Liver (tissue), 9 donors: ENCODE results near the gene KAZN. TPM values are rescaled to one million over a fixed set of nuclear protein-coding genes. Genes with fewer than 3 reads are reported as not detected.

ENCODE experiments used
- DNase-seq: peaks from one replicate; pipeline ENCODE4 v3.0.0-alpha.2; 2017; ENCODE audit warnings: low spot score
- H3K27ac ChIP-seq, 2 donors: one replicate each; pipeline ENCODE4 v1.7.0; 2013; ENCODE audit warnings: inconsistent platforms in 2 of 2, low read length in 2 of 2, control low read depth in 1 of 2, low read depth in 1 of 2, mild to moderate bottlenecking in 1 of 2
- H3K27me3 ChIP-seq, 4 donors: one replicate each; pipeline versions ENCODE4 v1.6.1 to v1.7.0; 2013; ENCODE audit warnings: low read length in 3 of 4, inconsistent platforms in 1 of 4, mild to moderate bottlenecking in 1 of 4, moderate library complexity in 1 of 4; ENCODE audit not compliant: control insufficient read depth in 4 of 4, insufficient read depth in 4 of 4
- H3K36me3 ChIP-seq, 4 donors: one replicate each; pipeline versions ENCODE4 v1.6.1 to v1.7.0; 2013; ENCODE audit warnings: low read length in 3 of 4, mild to moderate bottlenecking in 3 of 4, low read depth in 1 of 4, moderate library complexity in 1 of 4; ENCODE audit not compliant: control insufficient read depth in 4 of 4, insufficient read depth in 3 of 4
- H3K4me1 ChIP-seq, 4 donors: one replicate each; pipeline versions ENCODE4 v1.6.1 to v1.7.0; 2013; ENCODE audit warnings: low read length in 3 of 4, mild to moderate bottlenecking in 3 of 4, moderate library complexity in 1 of 4; ENCODE audit not compliant: control insufficient read depth in 4 of 4, insufficient read depth in 4 of 4
- H3K4me3 ChIP-seq, 3 donors: one replicate each; pipeline versions ENCODE4 v1.6.1 to v1.7.0; 2013; ENCODE audit warnings: low read length in 3 of 3, control low read depth in 1 of 3, low read depth in 1 of 3, mild to moderate bottlenecking in 1 of 3
- H3K9ac ChIP-seq, 2 donors: one replicate each; pipeline ENCODE4 v1.7.0; 2013; ENCODE audit warnings: low read length in 2 of 2, mild to moderate bottlenecking in 2 of 2, moderate library complexity in 2 of 2, control low read depth in 1 of 2, low read depth in 1 of 2
- H3K9me3 ChIP-seq, 4 donors: one replicate each; pipeline versions ENCODE4 v1.6.1 to v1.7.0; 2013; ENCODE audit warnings: low read length in 3 of 4; ENCODE audit not compliant: control insufficient read depth in 4 of 4
- ATF3 ChIP-seq: IDR thresholded peaks from 2 replicates; pipeline ENCODE4 v1.6.1; 2016; ENCODE audit warnings: antibody characterized with exemption
- CTCF ChIP-seq: fragments of 150-350 bp; IDR thresholded peaks from 2 replicates; pipeline ENCODE4 v1.5.1; 2017; ENCODE audit warnings: improper control_type of control experiment, low read depth, low read length; ENCODE audit not compliant: missing input control
- EGR1 ChIP-seq, 2 donors: IDR thresholded peaks; 2 replicates each; pipeline ENCODE4 v1.6.1; 2016 to 2018; ENCODE audit warnings: antibody characterized with exemption in 2 of 2, low read depth in 2 of 2
- FOXA1 ChIP-seq: IDR thresholded peaks from 2 replicates; pipeline ENCODE4 v1.6.1; 2016; ENCODE audit warnings: antibody characterized with exemption
- FOXA2 ChIP-seq: IDR thresholded peaks from 2 replicates; pipeline ENCODE4 v1.6.1; 2016; ENCODE audit warnings: antibody characterized with exemption
- GABPA ChIP-seq, 2 donors: IDR thresholded peaks in 1 of 2; conservative IDR thresholded peaks in 1 of 2; 2 replicates each; pipeline ENCODE4 v1.6.1; 2016; ENCODE audit warnings: antibody characterized with exemption in 2 of 2, mild to moderate bottlenecking in 1 of 2, moderate library complexity in 1 of 2
- HNF4A ChIP-seq, 2 donors: conservative IDR thresholded peaks; 2 replicates each; pipeline ENCODE4 v1.6.1; 2016; ENCODE audit warnings: antibody characterized with exemption in 2 of 2, mild to moderate bottlenecking in 2 of 2
- HNF4G ChIP-seq: IDR thresholded peaks from 2 replicates; pipeline ENCODE4 v1.6.1; 2016; ENCODE audit warnings: antibody characterized with exemption
- JUND ChIP-seq, 2 donors: IDR thresholded peaks; 2 replicates each; pipeline ENCODE4 v1.6.1; 2016; ENCODE audit warnings: antibody characterized with exemption in 2 of 2
- MAX ChIP-seq: IDR thresholded peaks from 2 replicates; pipeline ENCODE4 v1.6.1; 2016; ENCODE audit warnings: antibody characterized with exemption
- NR2F2 ChIP-seq: IDR thresholded peaks from 2 replicates; pipeline ENCODE4 v1.6.1; 2016; ENCODE audit warnings: antibody characterized with exemption
- RAD21 ChIP-seq, 2 donors: IDR thresholded peaks; 2 replicates each; pipeline ENCODE4 v1.6.1; 2016; ENCODE audit warnings: antibody characterized with exemption in 2 of 2, mild to moderate bottlenecking in 2 of 2
- REST ChIP-seq: IDR thresholded peaks from 2 replicates; pipeline ENCODE4 v1.6.1; 2016; ENCODE audit warnings: antibody characterized with exemption, mild to moderate bottlenecking
- RXRA ChIP-seq, 2 donors: IDR thresholded peaks; 2 replicates each; pipeline ENCODE4 v1.6.1; 2017 to 2018; ENCODE audit warnings: antibody characterized with exemption in 2 of 2, mild to moderate bottlenecking in 1 of 2
- SP1 ChIP-seq: IDR thresholded peaks from 2 replicates; pipeline ENCODE4 v1.6.1; 2018; ENCODE audit warnings: antibody characterized with exemption, mild to moderate bottlenecking
- TAF1 ChIP-seq: conservative IDR thresholded peaks from 2 replicates; pipeline ENCODE4 v1.6.1; 2016; ENCODE audit warnings: antibody characterized with exemption, mild to moderate bottlenecking
- YY1 ChIP-seq: IDR thresholded peaks from 2 replicates; pipeline ENCODE4 v1.6.1; 2016; ENCODE audit warnings: antibody characterized with exemption, mild to moderate bottlenecking
- ZBTB33 ChIP-seq: IDR thresholded peaks from 2 replicates; pipeline ENCODE4 v1.6.1; 2016; ENCODE audit warnings: antibody characterized with exemption
- WGBS: extraction: QIAGEN DNeasy Blood & Tissue Kit; methylation state at CpG from one replicate; pipeline ENCODE4 v1.1.7; 2013; 5-methylcytosine and 5-hydroxymethylcytosine counted together
- polyA plus RNA-seq, 2 donors: library from polyadenylated mRNA; stranded (reverse) in 1 of 2; unstranded in 1 of 2; fragments of 200-250 nt in 1 of 2; fragments of >200 nt in 1 of 2; fragmentation: Nextera tagmentation in 1 of 2; extraction: Ambion mirVana in 1 of 2; gene quantifications; one replicate each; pipeline versions ENCODE4 v1.2.1 to v1.2.3, GENCODE V29; 2013 to 2015
- total RNA-seq, 2 donors: library from RNA; depleted of rRNA; stranded (reverse); fragments of >200 nt; gene quantifications; one replicate each; pipeline ENCODE4 v1.2.3, GENCODE V29; 2014
- donor health status: healthy.
- donor health status: healthy.
- donor health status: healthy.
- donor health status: healthy.
- donor health status: healthy.

KAZN gene
- total and polyA plus RNA-seq, 4 donors = 1.9 to 6.9 (median 2.4) TPM

- H3K27me3 ChIP-seq = no peaks in the 10 kb centered on the region
- 63% methylated on average over 8 of the region's 8 CpGs for WGBS
- H3K36me3 ChIP-seq = no peaks in the 10 kb centered on the region
- no peak overlapping the region for H3K27ac ChIP-seq
- no peak overlapping the region for H3K4me3 ChIP-seq
- no peaks in the 10 kb centered on the region for H3K9me3 ChIP-seq
- no peak overlapping the region for H3K9ac ChIP-seq
- no peaks in the 10 kb centered on the region for H3K4me1 ChIP-seq
- DNase-seq = no peak
- no peak for TF ChIP-seq EGR1 (IDR thresholded peaks at IDR 0.05; ENCODE audit: low read depth in 2 of 2)
- no peak for TF ChIP-seq FOXA2
- TF ChIP-seq SP1 = no peak
- no peak for TF ChIP-seq ATF3
- no peak for TF ChIP-seq HNF4A (conservative IDR thresholded peaks at IDR 0.05)
- no peak for TF ChIP-seq JUND (IDR thresholded peaks at IDR 0.05)
- no peak for TF ChIP-seq TAF1
- TF ChIP-seq FOXA1 = no peak
- TF ChIP-seq NR2F2 = no peak
- no peak for TF ChIP-seq GABPA (IDR thresholded peaks at IDR 0.05 in 1 of 2, conservative IDR thresholded peaks at IDR 0.05 in 1 of 2)
- no peak for TF ChIP-seq REST
Observed at GRCh38 chr1:14551386-14551785, 47.1 kb upstream of the KAZN start.

GRCh38 chr1:14552246-14552965 is 46.1 kb upstream of the KAZN start:
- Histone ChIP-seq H3K4me3 (no peak overlapping the region), H3K9me3 (no peaks in the 10 kb centered on the region), H3K27ac (no peak overlapping the region), H3K36me3 (no peaks in the 10 kb centered on the region), H3K27me3 (no peaks in the 10 kb centered on the region), H3K4me1 (no peaks in the 10 kb centered on the region), H3K9ac (no peak overlapping the region)
- WGBS = 84% methylated on average over 11 of the region's 11 CpGs
- TF ChIP-seq CTCF (no peak), FOXA2 (no peak), FOXA1 (no peak), TAF1 (no peak), REST (no peak), YY1 (no peak), ATF3 (no peak), JUND (IDR thresholded peaks at IDR 0.05) (no peak), RAD21 (IDR thresholded peaks at IDR 0.05) (no peak), SP1 (no peak), EGR1 (IDR thresholded peaks at IDR 0.05; ENCODE audit: low read depth in 2 of 2) (no peak), ZBTB33 (no peak), HNF4G (no peak), GABPA (IDR thresholded peaks at IDR 0.05 in 1 of 2, conservative IDR thresholded peaks at IDR 0.05 in 1 of 2) (no peak), MAX (no peak), RXRA (IDR thresholded peaks at IDR 0.05) (no peak), NR2F2 (no peak), HNF4A (conservative IDR thresholded peaks at IDR 0.05) (no peak)
- no peak for DNase-seq
